Mucosa of rectum (tissue), 2 donors: Measurements from ENCODE around the gene ZNF827.

Source experiments
- H3K27ac ChIP-seq, 2 donors: one replicate each; pipeline ENCODE4 v1.7.0; 2013; ENCODE audit warnings: inconsistent platforms in 2 of 2, low read depth in 2 of 2, low read length in 2 of 2
- H3K27me3 ChIP-seq, 2 donors: one replicate each; pipeline ENCODE4 v1.7.0; 2013; ENCODE audit warnings: low read length in 2 of 2; ENCODE audit not compliant: control insufficient read depth in 2 of 2, insufficient read depth in 2 of 2
- H3K36me3 ChIP-seq, 2 donors: one replicate each; pipeline ENCODE4 v1.7.0; 2013; ENCODE audit warnings: low read length in 2 of 2; ENCODE audit not compliant: control insufficient read depth in 2 of 2, insufficient read depth in 2 of 2
- H3K4me1 ChIP-seq, 2 donors: one replicate each; pipeline ENCODE4 v1.7.0; 2013; ENCODE audit warnings: low read length in 2 of 2, mild to moderate bottlenecking in 1 of 2; ENCODE audit not compliant: control insufficient read depth in 2 of 2, insufficient read depth in 2 of 2
- H3K4me3 ChIP-seq, 2 donors: one replicate each; pipeline ENCODE4 v1.7.0; 2013; ENCODE audit warnings: low read length in 2 of 2
- H3K9ac ChIP-seq, 2 donors: one replicate each; pipeline ENCODE4 v1.7.0; 2013; ENCODE audit warnings: low read length in 2 of 2, low read depth in 1 of 2, mild to moderate bottlenecking in 1 of 2
- H3K9me3 ChIP-seq, 2 donors: one replicate each; pipeline ENCODE4 v1.7.0; 2013; ENCODE audit warnings: low read length in 2 of 2; ENCODE audit not compliant: control insufficient read depth in 2 of 2
- donor health status: healthy.
- donor health status: Normal muscosa, but diverticular disease.

ZNF827 gene

GRCh38 chr4:145808021-145808650 is 130.5 kb downstream of the ZNF827 start:
- Histone ChIP-seq H3K9ac (no peak overlapping the region), H3K4me1 (peaks cover 0 to 5% of the 10 kb centered on the region in 2 donors), H3K27ac (no peak overlapping the region), H3K36me3 (peaks cover 5% of the 10 kb centered on the region in 2 donors), H3K27me3 (no peaks in the 10 kb centered on the region), H3K4me3 (no peak overlapping the region), H3K9me3 (no peaks in the 10 kb centered on the region)

- Histone ChIP-seq H3K27ac (no peak overlapping the region), H3K9me3 (no peaks in the 10 kb centered on the region), H3K36me3 (no peaks in the 10 kb centered on the region), H3K27me3 (no peaks in the 10 kb centered on the region), H3K4me3 (no peak overlapping the region), H3K9ac (no peak overlapping the region), H3K4me1 (peaks cover 0 to 5% of the 10 kb centered on the region in 2 donors)
Measured at GRCh38 chr4:145805490-145805889, 133.1 kb downstream of the ZNF827 start.

- no peak overlapping the region for H3K4me3 ChIP-seq
- H3K9me3 ChIP-seq, result no peaks in the 10 kb centered on the region
- H3K27me3 ChIP-seq, result no peaks in the 10 kb centered on the region
- no peak overlapping the region for H3K9ac ChIP-seq
- no peak overlapping the region for H3K27ac ChIP-seq
- peaks cover 0 to 5% of the 10 kb centered on the region in 2 donors for H3K4me1 ChIP-seq
- H3K36me3 ChIP-seq, result no peaks in the 10 kb centered on the region
Measured at GRCh38 chr4:145804116-145804515, 134.5 kb downstream of the ZNF827 start.

GRCh38 chr4:145799223-145799622 is 139.4 kb downstream of the ZNF827 start:
- no peak overlapping the region for H3K27ac ChIP-seq
- H3K9ac ChIP-seq, result no peak overlapping the region
- H3K9me3 ChIP-seq, result no peaks in the 10 kb centered on the region
- H3K27me3 ChIP-seq, result no peaks in the 10 kb centered on the region
- H3K4me3 ChIP-seq, result no peak overlapping the region
- H3K4me1 ChIP-seq, result no peaks in the 10 kb centered on the region
- H3K36me3 ChIP-seq, result peaks cover 2 to 5% of the 10 kb centered on the region in 2 donors

GRCh38 chr4:145797278-145797677 is 141.3 kb downstream of the ZNF827 start:
- Histone ChIP-seq H3K27me3 (no peaks in the 10 kb centered on the region), H3K9ac (no peak overlapping the region), H3K4me1 (no peaks in the 10 kb centered on the region), H3K27ac (no peak overlapping the region), H3K9me3 (no peaks in the 10 kb centered on the region), H3K36me3 (peaks cover 5 to 7% of the 10 kb centered on the region in 2 donors), H3K4me3 (no peak overlapping the region)

GRCh38 chr4:145796346-145796745 is 142.3 kb downstream of the ZNF827 start:
- Histone ChIP-seq H3K9me3 (no peaks in the 10 kb centered on the region), H3K36me3 (peaks cover 7 to 9% of the 10 kb centered on the region in 2 donors), H3K27ac (no peak overlapping the region), H3K27me3 (no peaks in the 10 kb centered on the region), H3K4me3 (no peak overlapping the region), H3K4me1 (no peaks in the 10 kb centered on the region), H3K9ac (no peak overlapping the region)

GRCh38 chr4:145795521-145795920 is 143.1 kb downstream of the ZNF827 start:
- H3K9ac ChIP-seq, result no peak overlapping the region

GRCh38 chr4:145792429-145792828 is 146.2 kb downstream of the ZNF827 start:
- Histone ChIP-seq H3K9ac (no peak overlapping the region), H3K9me3 (no peaks in the 10 kb centered on the region), H3K36me3 (peaks cover 7 to 9% of the 10 kb centered on the region in 2 donors), H3K4me1 (no peaks in the 10 kb centered on the region), H3K27me3 (no peaks in the 10 kb centered on the region), H3K4me3 (no peak overlapping the region), H3K27ac (no peak overlapping the region)

More at GRCh38 chr4:145795521-145795920, 143.1 kb downstream of the ZNF827 start:
- Histone ChIP-seq H3K27me3 (no peaks in the 10 kb centered on the region), H3K4me3 (no peak overlapping the region), H3K4me1 (no peaks in the 10 kb centered on the region), H3K27ac (no peak overlapping the region), H3K9me3 (no peaks in the 10 kb centered on the region), H3K36me3 (peaks cover 7 to 9% of the 10 kb centered on the region in 2 donors)

- Histone ChIP-seq H3K9me3 (no peaks in the 10 kb centered on the region), H3K9ac (no peak overlapping the region), H3K27me3 (no peaks in the 10 kb centered on the region), H3K36me3 (peaks cover 6 to 7% of the 10 kb centered on the region in 2 donors), H3K4me1 (no peaks in the 10 kb centered on the region), H3K27ac (no peak overlapping the region), H3K4me3 (no peak overlapping the region)
Measured at GRCh38 chr4:145791988-145792387, 146.6 kb downstream of the ZNF827 start.

GRCh38 chr4:145788755-145789154 is 149.9 kb downstream of the ZNF827 start:
- H3K9me3 ChIP-seq, result no peaks in the 10 kb centered on the region
- H3K4me1 ChIP-seq, result no peaks in the 10 kb centered on the region
- no peak overlapping the region for H3K4me3 ChIP-seq

More at GRCh38 chr4:145788755-145789154, 149.9 kb downstream of the ZNF827 start:
- H3K36me3 ChIP-seq, result peaks cover 0 to 6% of the 10 kb centered on the region in 2 donors
- H3K9ac ChIP-seq, result no peak overlapping the region
- no peaks in the 10 kb centered on the region for H3K27me3 ChIP-seq
- no peak overlapping the region for H3K27ac ChIP-seq
